C1 segment of cervical spinal cord (tissue), 14 donors: ENCODE data around the gene FOSL2.

ENCODE experiments used
- DNase-seq, 14 donors: peaks; one replicate each; lab custom pipeline; 2025; lab: John Stamatoyannopoulos, UW

The FOSL2 gene

GRCh38 chr2:28392297-28393113 lies at the start of gene FOSL2:
Gene FOSL2, plus strand, starts transcription at chr2:28392858. Its CDS starts 863 bp downstream, at chr2:28393721.
- peak; percentile 40 to 99 (median 88) for DNase-seq

DNA sequence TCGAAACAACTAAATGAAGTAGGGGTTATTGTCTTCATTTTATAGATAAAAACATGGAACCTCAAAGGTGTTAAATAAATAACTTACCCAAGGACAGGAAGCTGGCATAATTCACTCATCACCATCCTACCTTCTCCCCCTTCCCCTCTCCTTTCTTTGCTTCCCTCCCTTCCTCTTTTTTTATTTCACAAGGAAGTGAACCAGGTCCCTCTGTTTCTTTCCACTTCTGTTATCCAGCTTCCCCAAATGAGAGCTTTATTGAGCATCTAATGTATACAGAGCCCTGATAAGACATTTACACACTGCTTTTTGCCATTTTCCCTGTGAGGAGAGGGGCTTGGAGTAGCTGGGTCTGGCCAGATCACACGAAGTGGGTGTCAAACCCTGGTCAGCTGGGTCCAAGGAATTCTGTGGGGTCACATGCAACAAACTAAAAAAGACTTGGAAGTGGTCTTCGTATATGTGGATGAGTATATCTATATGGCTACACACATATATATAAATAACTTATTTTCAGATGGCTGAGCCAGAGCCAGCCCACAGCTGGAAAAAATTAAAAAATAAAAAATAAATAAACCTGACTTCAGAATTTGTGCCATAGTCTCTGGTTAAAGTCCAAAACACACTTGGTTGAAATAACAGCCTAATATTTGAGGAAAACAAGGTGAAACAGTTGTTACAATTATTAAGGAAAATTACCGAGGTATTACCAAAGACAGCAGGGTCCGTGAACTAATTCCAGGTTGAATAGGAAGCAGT lies 49.3 kb upstream of the FOSL2 start:
- DNase-seq = no peak

- no peak for DNase-seq
Measured at GRCh38 chr2:28343971-28344715, 48.5 kb upstream of the FOSL2 start.

DNA sequence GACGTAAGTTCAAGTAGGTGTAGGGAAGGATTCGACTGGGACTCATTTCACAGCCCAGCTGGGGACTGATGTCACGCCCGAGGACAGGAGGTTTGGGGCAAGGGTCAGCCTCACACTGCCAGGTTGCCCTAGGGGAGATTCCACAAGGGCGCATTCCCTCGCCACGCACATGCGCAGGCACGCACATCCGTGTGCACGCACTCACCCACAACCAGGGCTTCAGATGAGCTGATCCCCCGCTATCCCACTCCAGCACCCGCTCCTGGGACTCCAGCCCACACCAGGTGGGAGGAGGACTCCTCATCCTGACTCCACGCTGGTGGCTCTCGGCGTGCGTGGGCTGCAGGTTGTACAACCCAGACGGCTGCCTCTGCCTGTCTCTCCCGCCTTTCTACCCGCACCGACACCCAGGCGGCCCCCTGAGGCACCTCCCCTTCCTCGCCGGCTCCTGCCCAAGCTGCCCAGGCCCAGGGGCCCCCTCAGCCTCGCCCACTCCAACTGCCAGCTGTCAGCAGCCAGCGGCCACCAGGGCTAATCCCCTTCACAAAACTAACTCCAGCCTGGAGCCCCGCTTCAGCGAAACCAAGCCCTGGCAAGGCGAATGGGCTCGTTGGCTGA lies 47.8 kb upstream of the FOSL2 start:
- no peak for DNase-seq

DNA sequence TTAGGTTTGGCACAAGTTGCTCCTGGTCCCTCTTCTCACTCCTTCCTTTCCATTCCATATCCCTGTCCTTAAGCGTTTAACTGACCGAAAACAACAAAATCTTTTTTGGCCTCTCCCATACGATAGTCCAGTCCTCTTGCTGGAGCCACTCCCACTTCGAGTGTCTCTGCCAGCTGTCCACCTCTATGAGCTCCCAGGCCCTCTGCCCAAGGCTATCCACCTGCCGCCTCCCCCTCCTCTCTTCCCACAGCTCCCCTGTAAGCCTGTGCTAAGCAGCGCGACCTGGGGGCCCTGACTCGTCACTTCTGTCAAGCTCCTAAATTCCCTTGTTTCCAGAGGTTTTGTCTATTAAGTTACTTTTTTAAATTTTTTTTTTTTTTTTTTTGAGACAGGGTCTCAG lies 47.0 kb upstream of the FOSL2 start:
- DNase-seq = no peak

DNA sequence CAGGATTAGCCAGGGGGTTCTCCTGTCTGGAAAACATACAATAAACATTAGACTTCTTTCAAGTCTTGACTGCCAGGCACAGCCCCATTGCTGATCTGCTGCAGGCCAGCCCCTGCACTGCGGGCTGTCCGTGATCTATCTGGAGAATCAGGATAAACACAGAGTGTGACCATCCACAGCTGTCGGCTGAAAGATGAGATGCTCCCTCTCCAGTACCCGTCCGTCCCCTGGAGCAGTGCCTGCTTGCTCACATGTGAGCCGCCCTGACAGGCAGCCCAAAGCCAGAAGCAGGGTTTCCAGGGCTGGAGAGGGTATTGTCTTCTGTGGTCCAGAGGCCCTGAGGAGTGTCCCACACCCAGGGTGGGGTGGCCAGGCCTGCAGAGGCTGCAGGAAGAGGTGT lies 46.1 kb upstream of the FOSL2 start:
- no peak for DNase-seq

DNA sequence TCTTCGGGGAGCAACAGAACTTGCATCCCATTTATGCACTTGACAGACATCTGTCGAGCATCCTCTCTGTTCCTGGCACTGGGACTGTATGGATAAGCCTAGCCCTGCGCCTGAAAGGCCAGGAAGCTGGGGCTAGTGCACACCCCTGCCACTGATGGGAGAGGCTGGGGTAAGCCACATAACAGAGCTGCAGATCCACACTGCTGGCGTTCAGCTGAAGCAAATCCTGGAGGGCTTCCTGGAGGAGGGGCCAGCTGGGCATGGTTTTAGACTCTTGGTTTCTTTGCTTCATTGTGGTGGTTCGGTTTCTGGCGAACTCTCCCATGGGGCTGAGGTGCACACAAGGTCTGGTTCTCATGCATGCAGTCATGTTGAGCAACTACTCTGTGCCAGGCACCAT lies 45.5 kb upstream of the FOSL2 start:
- no peak for DNase-seq

DNA sequence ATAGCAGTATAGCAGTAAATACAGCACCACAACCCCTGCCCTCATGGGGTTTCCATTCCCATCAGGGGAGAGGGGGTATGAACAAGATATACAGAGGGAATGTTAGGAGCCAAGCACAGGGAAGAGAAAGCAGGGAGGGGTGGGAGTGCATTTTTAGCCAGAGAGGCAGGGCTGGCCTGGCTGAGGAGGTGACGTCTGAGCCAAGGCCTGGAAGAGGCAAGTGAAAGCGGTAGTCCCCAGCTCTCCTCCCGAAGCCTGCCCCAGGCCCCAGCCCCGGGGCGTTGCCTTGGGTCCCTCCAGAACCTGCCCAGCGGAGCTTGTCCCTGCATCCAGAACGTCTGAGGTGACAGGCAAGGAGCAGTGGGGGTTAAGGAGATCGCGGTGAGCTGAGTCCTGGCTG lies 45.1 kb upstream of the FOSL2 start:
- no peak for DNase-seq

- no peak for DNase-seq
Measured at GRCh38 chr2:28348149-28348567, 44.5 kb upstream of the FOSL2 start.

GRCh38 chr2:28348921-28349320 lies 43.7 kb upstream of the FOSL2 start:
- no peak for DNase-seq

- DNase-seq = no peak
Measured at GRCh38 chr2:28349546-28350165, 43.0 kb upstream of the FOSL2 start.

- DNase-seq = no peak
Measured at GRCh38 chr2:28350196-28350595, 42.5 kb upstream of the FOSL2 start.

DNA sequence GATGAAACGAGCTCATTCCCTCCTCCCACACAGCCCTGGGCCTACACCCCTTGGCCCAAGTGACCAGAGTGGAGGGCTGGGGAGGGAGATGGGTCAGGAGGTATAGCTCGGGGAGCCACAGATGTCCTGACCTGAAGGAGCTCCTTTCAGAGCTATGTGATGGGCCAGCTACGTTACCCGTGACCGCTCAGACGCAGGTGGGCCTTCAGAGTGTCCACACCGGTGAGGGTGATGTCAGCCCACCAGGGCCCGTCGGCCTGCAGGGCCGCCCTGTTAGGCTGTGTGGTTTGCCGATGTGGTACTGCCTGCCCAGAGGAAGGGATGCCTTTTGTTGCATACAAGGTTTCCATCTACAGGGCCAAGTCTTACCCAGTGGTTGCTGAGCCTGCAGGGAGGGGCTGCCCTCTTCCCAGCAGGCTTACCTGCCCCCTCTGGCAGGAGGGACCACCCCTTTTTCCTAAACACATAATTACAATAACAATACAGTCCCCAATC lies 41.8 kb upstream of the FOSL2 start:
- no peak for DNase-seq

DNA sequence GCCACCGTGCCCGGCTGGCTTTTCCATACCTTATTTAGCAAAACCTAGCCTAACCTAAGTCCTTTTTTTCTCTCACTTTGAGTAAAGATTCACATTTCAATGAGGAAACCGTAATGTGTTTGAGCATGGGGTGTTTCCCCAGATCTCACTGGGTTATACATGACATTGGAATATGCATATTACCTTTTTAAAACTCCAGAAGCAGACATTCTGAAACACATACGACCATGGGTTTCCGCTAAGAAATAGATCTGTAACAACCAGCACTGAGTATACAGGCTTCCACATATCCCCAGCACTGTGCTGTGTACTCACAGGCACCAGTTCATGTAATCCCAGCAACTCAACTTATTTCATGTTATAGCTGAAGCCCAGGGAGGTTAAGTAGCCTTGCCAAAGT lies 41.0 kb upstream of the FOSL2 start:
- no peak for DNase-seq

DNA sequence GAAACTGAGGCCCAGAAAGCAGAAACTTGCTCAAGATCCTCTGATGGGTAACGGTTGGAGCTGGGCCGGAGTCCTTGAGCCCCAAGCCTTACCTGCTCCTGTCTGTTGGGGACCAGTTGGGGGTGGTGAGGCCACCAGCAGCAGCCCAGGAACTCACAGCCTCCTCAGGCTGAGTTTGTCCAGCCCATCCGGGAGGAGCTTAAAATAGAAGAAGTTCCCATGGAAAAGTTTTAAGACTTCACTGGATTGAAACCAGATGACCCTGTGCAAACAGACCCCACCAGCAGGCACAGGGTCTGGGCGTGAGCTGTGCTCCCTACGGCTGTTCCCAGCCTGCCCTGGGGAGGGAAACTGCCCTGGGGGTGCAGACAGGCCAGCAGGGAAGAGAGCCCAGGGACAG lies 40.6 kb upstream of the FOSL2 start:
- DNase-seq = no peak

- no peak for DNase-seq
Measured at GRCh38 chr2:28352610-28353195, 40.0 kb upstream of the FOSL2 start.

- no peak for DNase-seq
Measured at GRCh38 chr2:28354920-28355520, 37.6 kb upstream of the FOSL2 start.

- no peak for DNase-seq
Measured at GRCh38 chr2:28355521-28356094, 37.0 kb upstream of the FOSL2 start.

DNA sequence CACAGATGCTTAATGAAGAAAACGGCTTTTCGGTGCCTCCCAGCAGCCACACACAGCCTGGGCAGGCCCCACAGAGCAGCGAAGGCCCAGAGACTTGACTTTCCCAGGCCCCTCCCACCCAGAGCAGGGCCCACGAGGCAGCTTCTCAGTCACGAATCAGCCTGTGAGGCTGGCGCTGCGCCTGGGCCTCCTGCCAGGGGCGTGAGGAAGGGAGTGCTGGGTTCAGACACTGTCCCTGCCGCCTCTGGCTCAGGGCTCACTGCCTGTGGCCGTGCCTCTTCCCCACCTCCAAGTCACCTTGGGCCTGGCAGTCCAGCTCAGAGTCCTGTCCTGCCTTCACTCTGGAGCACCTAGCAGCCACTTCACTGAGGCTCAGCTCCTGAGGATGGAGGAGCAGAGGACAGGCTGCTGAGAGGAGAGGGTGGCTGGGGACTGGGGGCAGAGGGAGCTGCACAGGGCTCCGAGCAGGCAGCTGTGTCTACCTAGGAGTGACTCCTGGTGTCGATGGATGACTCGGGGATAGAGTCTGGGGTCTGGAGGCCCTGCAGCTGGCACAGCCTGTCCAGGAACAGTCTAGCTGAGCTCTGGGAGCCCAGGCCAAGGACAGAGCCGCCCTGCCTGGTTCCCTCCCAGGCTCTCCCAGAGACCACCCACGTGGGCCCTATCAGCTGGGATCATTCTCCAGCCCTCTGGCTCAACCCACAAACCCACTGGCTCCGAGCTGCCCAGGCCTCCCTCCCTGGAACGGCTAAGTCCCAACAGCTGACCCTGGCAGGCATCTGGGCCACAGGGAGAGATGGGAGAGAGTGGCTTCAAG lies 36.4 kb upstream of the FOSL2 start:
- DNase-seq = peak in 9 of 14 donors; percentile 3 to 61 (median 26)
